ENCODE data around the gene TXN2.
"Not testable (repeated sequence)": the region's sequence is repeated elsewhere in the genome, so short reads cannot be mapped to it uniquely, and the experiment has no call there.

Gene TXN2

DNA sequence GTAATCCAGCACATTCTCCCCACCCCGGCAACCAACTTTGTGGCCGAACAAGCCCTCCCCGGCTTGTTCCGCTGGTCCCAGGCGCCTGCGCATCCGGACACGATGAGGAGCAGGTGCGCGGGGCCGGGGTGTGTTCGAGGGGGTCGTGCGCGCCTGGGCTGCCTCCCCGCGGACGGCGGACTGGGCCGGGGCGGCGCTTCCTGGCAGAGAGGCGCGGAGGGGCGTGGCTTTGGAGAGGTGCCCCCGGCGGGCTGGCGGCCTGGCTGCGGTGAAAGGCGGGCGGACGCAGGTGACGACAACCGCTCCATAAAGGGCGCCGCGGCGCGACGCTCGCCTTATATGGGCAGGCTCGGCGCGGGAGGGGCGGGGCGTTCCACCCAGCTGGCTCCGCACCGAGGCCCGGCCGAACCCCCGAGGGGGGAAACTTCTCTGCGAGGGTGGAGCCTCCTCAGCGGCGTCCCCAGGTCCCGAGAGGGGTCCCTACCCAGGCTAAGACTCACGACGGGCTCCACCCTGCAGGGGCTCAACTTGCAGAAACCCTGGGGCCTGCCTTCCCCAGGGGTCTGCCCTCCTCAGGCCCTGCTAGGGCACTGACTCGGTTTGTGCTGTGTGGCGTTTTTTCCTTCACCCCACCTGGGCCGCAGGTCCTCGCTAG is 26.4 kb downstream of the TXN2 start:
- DNase-seq = peak; percentile 98

DNA sequence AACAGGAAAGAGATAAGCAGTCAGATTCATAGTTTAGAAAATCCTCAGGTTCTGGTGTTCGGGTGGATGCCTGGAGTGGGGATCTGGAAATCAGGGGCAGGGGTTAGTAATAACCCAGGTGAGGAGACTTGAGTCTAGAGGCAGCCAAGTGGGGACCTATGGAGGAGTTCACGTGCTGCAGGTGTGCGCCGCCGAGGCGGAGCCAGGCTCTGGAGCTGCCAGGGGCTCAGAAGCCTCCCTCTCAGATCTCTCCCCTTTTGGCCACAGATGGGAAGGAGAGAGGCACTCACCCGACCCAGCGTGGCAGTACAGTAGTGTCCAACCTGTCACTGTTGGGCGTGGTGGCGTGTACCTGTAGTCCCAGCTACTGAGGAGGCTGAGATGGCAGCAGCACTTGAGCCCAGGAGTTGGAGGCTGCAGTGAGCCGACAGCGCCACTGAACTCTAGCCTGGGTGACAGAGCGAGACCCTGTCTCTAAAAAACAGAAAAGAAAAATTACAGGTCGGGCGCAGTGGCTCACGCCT is 27.5 kb downstream of the TXN2 start:
- DNase-seq = no peak

DNA sequence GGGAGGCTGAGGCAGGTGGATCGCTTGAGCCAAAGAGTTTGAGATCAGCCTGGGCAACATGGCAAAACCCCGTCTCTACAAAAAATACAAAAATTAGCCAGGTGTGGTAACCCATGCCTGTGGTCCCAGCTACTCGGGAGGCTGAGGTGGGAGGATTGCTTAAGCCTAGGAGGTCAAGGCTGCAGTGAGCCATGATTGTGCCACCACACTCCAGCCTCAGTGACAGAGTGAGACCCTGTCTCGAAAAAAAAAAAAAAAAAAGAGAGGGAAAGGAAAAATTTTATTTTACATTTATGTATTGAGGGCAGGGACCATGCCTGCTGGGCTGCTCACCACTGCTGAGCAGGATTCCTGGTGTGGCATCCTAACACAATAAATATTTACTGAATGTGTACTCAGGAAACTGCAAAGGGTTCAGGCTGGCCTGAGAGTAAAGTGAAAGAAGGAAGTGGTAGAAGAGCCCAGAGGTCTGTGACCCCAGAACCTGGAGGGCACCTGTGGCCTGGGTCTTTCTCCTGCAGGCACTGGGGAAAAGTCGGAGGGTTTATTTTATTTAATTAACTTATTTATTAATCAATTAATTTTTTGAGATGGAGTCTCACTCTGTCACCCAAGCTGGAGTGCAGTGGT is 28.3 kb downstream of the TXN2 start:
- DNase-seq = not testable (repeated sequence)

DNA sequence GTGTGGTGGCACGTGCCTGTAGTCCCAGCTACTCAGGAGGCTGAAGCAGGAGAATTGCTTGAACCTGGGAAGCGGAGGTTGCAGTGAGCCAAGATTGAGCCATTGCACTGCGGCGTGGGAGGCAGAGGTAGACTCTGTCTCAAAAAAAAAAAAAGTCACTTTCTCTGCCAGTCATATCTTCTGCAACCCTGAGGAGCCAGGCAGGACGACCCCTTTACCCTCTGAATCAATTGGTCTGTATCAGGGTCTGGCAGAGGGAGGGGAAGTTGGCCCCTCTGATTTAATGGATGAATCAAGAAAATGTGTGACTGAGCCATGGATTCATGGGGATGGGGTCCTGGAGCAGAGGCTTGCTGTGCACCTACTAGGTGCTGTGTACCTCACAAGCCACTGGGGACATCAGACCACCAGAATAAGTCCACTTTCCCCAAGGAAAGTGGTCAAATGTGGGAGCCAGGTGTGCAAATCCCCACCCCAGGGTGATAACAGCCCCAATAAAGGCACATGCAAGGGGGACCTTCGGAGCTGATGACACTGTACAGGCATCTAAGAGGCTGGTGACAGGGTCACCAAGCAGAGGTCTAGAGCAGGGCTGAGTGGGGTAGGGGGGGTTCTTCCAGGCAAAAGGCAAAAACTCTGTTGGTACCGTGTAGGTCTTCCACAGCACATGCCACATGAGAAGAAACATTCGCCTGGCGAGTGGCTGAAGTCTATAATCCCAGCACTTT is 29.0 kb downstream of the TXN2 start:
- DNase-seq = no peak

DNA sequence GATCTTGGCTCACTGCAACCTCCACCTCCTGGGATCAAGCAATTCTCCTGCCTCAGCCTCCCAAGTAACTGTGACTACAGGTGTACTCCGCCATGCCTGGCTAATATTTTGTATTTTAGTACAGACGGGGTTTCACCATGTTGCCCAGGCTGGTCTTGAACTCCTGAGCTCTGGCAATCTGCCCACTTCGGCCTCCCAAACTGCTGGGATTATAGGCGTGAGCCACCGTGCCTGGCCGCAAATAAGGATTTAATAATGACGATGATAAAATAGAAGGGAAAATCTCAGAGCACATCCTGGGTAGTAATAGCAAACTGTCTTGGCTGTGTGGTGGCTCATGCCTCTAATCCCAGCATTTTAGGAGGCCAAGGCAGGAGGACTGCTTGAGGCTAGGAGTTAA is 30.5 kb downstream of the TXN2 start:
- not testable (repeated sequence) for DNase-seq

DNA sequence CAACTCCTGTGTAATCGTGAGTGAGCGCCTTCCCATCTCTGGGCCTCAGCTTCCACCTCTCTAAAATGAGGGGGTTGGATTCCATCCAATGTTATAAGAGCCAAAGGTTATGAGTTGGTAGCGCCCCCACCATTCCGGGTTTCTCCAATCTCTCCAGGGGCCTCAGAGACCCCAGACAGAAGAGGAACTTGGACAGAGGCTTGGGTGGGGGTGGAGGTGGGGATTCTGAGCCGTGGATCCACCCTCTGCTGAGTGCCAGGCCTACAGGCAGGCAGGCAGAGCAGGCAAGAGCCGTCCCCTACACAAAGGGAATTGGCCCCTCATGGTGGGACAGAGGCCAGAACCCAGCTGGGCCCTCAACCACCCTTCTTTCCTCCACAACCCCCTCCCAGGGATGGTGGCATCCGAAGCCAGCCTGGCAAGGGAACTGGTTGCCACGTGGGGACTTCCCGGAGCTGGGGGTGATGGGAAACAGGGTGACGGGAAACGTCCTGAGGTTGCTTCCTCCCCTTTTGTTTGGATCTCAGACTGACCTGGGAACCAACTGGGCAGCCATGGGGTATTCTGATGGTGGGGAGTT is 31.8 kb downstream of the TXN2 start:
- no peak for DNase-seq

DNA sequence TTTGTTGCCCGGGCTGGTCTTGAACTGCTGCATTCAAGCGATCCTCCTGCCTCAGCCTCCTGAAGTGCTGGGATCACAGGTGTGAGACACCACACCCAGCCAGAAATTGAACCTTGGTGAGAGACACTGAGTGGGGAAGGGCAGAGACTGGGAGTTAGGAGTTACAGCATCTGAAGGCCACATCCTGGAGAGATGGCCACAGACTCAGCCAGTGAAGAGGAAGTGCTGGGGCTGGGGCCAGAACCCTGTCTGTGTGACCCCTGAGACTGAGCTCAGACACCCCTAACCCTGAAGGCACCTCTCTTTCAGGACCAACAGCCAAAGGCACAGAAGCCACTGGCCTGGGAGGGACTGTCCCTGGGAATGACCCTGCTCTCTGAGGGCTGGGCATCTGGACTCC is 33.8 kb downstream of the TXN2 start:
- DNase-seq = no peak

DNA sequence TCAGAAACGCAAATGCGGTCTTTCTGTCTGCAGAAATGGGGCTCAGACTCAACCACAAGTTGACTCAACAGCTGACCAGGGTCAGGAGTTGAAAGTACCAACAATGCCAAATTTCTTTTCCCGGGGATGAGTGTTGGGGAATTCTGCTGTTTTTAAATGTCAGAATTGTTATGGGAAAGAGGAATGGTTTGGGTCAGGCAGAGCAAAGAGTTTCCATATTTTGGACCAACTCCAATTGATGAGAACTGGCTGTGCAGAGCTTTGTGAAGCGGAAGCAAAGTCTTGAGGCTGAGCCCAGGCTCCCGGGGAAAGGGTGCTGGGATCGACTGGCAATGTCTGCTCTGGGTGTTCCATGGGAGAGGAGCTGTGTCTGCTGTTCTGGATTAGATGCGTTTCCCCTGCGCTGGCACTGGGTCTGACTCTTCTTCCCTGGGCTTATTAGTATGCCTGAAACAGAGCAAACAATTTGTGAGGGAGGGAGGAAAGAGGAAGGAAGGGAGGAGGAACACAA is 36.2 kb downstream of the TXN2 start:
- DNase-seq = no peak

DNA sequence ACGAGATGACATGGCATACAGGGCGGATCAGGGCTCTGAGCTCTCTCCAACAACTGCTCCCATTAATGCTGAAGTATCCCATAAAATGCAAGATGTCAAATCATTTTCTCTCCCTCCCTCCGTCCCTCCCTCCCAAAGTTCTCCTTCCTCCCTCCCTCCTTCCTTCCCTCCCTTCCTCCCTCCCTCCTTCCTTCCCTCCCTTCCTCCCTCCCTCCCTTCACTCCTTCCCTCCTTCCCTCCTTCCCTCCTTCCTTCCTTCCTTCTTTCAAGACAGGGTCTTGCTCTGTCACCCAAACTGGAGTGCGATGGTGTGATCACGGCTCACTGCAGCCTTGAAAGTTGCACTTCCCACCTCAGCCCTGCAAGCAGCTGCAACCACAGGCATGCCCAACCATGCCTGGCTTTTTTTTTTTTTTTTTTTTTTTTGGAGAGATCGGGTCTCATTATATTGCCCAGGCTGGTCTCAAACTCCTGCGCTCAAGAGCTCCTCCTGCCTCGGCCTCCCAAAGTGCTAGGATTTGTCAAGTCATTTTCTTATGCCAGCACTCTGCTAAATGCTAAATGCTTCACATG is 38.2 kb downstream of the TXN2 start:
- no peak for DNase-seq

DNA sequence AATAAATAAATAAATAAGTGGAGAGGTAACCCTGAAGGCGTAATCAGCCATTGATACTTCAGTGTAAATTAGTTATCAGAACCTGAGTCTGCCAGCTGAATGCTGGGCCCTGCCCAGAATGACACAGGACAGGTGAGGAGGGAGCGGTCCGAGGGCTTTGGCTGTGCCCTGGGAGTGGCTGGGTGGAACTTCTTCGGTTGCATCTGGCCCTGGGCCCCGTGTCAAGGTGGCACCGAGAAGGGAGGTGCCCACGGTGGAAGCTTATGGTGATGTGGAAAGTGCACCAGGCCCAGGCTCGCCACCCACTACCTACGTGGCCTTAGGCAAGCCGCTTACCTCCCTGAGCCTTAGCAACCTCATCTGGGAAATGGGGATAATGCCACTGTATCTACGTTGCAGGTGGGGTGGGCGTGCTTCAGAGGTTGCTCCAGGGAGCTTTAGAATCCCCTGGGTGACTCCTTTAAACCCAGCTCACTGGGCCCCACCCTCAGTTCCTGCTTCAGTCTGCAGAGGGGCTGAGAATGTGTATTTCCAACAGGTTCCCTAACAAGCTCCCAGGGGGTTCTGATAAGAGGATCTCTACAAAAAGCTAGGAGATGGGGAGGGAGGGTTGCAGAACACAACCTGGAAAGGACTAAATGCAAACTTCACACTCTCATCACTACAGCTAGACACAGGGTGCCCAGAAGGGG is 38.8 kb downstream of the TXN2 start:
- DNase-seq = no peak

DNA sequence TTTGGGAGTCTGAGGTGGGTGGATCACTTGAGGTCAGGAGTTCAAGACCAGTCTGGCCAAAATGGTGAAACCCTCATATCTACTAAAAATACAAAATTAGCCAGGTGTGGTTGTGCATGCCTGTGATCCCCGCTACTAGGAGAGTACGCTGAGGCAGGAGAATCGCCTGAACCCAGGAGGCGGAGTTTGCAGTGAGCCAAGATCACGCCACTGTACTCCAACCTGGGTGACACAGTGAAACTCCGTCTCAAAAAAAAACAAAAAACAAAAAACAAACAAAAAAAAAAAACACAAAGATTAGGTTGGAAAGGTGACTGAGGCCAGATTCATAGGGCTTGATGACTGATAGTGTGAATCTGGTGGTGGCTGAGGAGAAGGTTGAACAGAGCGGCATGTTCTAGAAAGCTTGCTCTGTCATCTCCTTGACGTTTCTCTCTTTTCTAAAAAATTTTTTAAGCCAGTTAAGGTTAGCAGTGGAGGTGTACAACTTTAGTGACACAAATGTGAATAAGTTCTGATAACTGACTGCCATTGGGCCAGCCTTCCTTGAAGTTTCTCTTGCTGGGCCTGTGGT is 40.9 kb downstream of the TXN2 start:
- no peak for DNase-seq

DNA sequence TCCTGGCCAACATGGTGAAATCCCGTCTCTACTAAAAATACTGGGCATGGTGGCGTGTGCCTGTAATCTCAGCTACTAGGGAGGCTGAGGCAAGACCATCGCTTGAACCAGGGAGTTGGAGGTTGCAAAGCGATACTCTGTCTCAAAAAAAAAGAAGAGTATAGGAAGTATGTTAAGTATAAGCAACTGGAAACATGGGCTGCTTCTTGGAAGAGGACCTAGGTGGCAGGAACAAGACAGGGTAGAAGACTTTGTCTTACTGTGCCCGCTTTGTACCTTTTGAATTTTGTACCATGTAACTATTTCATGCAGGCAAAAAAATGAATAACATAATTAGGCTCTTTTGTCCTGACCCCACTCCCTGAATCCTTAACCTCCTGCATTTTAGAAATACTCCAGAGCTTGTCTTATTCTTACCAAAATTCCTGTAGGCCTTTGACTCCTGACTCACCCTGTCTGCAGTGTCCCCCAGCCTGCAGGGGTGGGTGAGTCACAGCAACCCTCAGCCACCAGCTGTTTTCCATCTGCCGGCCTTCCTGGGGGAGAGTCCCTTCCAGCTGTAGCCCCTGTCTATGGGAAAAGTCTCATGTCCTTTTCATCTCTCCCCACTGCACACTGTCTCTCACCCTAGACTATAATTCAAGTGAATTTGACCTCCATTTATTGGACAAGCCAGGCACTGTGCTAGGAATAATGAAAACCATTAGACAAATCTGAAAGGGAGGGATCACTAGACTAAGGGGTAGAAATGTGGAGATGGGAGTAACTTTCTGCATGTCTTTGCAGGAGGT is 41.8 kb downstream of the TXN2 start:
- DNase-seq = no peak

DNA sequence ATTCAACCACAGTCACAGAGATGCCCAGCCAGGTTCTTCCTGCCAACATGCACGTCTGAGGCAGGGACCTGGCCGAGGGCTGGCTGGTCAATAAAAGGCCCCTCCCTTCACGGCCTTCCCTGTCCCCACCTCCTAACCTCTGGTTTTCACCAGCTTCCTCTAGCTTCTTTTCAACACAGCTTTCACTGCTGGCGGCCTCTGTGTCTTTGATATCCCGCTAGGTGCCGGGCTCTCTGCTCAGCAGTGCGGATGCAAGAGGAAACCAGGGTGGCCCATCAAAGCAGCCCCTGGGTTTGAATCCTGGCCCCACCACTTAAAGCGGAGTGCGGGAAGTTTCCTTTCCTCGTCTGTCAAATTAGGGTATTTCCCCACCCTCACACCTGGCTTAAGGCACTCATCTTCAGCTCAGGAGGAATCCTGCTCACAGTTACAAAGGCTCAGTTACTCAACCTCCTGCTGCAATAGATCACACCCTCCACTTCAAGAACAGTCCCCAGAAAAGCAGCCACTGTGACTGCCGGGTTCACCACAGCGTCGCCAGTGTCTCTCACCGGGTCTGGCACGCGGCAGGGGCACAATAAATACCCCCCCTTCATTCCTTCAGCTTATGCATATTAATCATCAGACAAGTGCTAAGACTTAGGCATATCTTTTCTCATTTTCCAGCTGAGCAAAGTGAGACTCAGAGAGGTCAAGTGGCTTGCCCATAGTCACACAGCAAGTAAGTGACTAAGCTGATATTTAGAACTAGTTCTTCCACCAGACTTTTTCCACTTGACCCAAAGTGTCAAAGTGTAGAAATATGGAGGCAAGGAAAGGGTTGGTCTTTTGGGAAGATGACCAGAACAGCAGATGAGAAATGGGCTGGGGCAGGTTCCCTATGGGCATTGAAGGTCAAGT is 45.7 kb downstream of the TXN2 start:
- peak; percentile 75 for DNase-seq

DNA sequence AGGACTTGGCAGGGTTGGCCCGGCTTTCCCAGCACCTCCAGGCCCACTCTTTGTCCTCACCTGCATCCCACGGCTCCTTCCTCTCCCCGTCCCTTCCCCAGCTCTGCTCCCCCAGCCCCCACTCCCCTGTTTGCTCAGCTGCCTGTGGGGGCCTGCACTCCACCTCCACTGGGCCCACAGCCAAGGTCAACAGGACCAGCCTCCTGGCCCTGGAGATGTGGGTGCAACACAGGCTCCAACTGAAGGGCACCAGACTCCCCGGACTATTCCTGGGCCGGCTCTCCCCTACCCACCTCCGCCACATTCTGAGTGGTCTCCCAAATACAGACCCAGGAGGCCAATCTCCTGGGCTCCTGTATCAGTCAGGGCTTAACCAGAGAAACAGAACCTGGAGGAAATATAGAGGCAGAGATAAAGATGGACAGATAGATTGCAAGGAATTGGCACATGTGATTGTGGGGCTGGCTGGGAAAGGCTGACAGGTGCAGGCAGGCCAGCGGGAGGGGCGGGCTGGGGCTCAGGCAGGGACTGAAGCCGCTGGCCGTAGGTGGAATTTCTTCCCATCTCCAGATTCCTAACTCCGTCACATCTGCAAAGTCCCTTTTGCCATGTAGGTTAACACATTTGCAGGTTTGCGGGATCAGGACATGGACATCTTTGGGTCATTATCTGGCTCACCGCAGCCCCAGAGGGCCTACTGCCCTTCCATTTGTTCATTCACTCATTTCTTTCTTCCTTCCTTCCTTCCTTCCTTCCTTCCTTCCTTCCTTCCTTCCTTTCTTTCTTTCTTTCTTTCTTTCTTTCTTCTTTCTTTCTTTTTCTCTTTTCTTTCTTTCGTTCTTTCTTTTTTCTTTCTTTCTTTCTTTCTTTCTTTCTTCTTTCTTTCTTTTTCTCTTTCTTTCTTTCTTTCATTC is 47.9 kb downstream of the TXN2 start:
- DNase-seq = no peak

DNA sequence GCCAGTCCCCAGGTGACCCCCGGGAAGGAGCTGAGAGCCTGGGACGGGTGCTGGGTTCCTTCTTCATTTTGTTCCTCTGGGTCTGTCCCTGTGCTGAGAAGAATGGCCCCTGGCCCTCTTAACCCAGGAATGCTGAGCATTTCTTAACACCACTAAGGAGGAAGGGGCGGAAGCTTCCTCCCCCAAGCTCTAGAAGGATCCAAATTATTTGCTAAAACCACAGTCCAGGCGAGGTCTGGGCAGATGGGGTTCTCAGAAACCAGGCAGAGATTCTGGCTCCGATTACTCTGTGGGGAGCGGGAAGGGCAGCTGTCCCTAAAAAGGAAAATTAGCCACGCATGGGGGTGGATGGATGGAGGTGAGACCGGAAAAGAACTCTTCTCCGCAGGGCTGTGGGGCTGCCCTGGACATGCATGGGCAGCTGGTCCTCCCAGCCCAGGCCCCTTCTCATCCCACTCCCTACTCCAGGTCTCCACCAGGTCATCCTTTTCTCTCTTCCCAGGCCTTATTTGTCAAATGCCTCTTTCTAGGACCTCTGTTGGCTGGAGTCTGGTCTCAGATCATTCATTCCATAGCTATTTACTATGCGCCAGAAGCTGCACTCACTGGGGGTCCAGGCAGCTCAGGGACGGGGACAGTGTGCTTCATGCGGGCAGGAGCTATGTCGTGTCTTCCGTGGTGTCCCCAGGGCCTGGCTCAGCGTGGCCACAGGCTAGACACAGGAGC is 48.7 kb downstream of the TXN2 start:
- DNase-seq = no peak

DNA sequence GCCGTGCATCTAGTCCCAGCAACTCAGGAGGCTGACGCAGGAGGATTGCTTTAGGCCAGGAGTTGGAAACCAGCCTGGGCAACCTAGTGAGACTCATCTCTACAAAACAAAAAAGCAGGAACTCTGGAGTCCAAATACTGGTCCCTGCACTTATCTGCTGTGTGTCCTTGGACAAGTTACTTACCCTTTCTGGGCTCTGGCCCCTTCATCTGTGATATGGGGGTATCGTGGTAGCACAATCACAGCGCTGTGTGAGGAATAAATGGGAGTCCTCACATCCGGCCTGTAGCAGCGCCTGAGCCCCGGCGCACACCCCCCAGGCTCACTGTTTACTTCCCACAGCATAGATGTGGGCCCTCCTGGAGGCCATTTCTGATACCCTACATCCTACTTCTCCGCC is 49.5 kb downstream of the TXN2 start:
- no peak for DNase-seq

DNA sequence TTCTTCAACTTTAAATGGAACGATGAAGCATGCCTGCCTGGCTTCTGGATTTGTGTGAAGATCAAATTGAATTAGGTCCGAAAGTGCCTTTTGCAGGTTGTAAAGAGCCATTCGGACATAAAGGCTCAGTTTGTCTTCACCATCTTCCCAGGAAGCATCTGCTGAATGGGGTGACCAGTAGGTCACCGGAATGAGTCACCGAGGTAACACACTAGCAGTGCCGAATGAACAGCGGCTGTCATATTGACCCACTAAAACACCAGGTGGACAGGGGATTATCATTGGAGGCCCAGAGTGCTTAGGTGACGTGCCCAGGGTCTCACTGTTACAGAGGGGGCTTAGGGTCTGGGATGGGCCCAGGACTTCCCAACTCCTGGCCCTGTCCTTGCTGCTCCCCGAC is 50.6 kb downstream of the TXN2 start:
- DNase-seq = no peak

DNA sequence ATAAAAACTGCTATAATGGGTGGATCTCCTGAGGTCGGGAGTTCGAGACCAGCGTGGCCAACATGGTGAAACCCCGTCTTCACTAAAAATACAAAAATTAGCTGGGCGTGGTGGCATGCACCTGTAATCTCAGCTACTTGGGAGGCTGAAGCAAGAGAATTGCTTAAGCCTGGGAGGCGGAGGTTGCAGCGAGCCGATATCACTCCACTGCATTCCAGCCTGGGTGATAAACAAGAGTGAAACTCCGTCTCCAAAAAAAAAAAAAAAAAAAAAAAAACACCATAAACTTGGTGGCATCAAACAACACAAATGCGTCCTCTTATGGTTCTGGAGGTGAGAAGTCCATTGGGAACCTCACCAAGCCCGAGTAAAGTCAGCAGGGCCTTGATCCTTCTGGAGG is 53.5 kb downstream of the TXN2 start:
- DNase-seq = not testable (repeated sequence)
